AG04450 (cell line): ENCODE measurements around the gene DNAJC10. TPM values are rescaled to one million over a fixed set of nuclear protein-coding genes. Genes with fewer than 3 reads are reported as not detected.
"Not testable (repeated sequence)": the region's sequence is repeated elsewhere in the genome, so short reads cannot be mapped to it uniquely, and the experiment has no call there.

ENCODE experiments used
- CTCF ChIA-PET: fragments of 300-600, 350-600 bp; formaldehyde crosslinking; extraction: SDS; loops from one replicate; lab custom pipeline; 2022; ENCODE audit warnings: antibody characterized with exemption, inconsistent platforms; lab: Charles Lee
- POLR2A ChIA-PET: fragments of 350-600 bp; formaldehyde crosslinking; extraction: SDS; loops from one replicate; lab custom pipeline; 2021; ENCODE audit warnings: antibody characterized with exemption, inconsistent platforms; lab: Yijun Ruan, JAX
- DNase-seq: peaks from one replicate; pipeline ENCODE4 v3.0.0-alpha.2; 2011; ENCODE audit warnings: low read depth, low spot score
- H3K27ac ChIP-seq: one replicate; pipeline ENCODE4 v1.5.1; 2012; ENCODE audit warnings: low read depth, low read length, control low read depth
- H3K27me3 ChIP-seq: one replicate; pipeline ENCODE4 v1.6.0; 2012; ENCODE audit warnings: low read length; ENCODE audit not compliant: control insufficient read depth, insufficient read depth
- H3K4me3 ChIP-seq: 2 replicates; pipeline ENCODE4 v1.5.1; 2011; ENCODE audit warnings: mild to moderate bottlenecking, low read depth, low read length, control low read depth
- H3K9me3 ChIP-seq: 2 replicates; pipeline ENCODE4 v1.5.1; 2012; ENCODE audit warnings: low read length; ENCODE audit not compliant: control insufficient read depth, insufficient read depth
- CTCF ChIP-seq: IDR thresholded peaks from 2 replicates; pipeline ENCODE4 v1.5.1; 2011; ENCODE audit warnings: low read depth, low read length, control low read depth, inconsistent platforms
- polyA plus RNA-seq: library from polyadenylated mRNA; depleted of rRNA; stranded (reverse); fragments of >200 nt; gene quantifications from 2 replicates; pipeline ENCODE4 v1.2.3, GENCODE V29; 2011

The DNAJC10 gene
- polyA plus RNA-seq, 1 experiment: 121 TPM

DNA sequence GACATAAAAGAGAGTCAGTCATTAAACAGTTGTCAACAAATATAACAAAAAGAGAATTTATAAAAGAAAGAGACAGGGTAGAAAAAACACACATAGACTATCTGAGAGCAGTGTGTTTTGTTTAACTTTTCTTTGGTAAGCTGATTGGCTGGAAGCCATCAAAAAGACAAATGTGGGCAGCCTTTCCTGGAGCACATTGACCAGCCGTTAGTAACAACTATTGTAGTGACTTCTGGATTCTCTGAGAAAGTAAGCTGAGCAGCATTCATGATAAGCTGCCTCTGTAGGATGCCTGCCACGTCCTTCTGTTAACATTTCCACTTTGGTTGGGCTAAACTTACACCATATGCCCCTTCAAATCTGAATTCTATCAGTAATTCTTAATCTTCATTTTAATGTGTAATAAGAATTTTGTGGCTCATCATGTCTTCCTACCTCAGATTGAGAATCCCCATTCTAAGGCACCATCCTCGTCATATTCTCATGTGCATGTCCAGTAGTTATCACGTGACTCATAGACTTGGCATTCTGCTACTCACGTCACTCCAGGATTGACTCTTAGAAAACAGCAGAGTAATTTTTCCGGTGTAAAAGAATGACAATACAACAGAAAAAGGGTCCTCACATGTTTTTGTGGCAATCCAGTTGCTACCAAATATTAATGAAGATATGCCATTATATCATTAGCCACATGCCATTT is 43.4 kb upstream of the DNAJC10 start:
- no peak overlapping the region for H3K4me3 ChIP-seq
- no peak overlapping the region for H3K27ac ChIP-seq
- no peak for DNase-seq
- H3K9me3 ChIP-seq: no peaks in the 10 kb centered on the region
- ChIA-PET POLR2A (no interaction called here), CTCF (interaction anchor here (1.1 kb wide), 1 partner anchor 12 kb away, joined by 3 read pairs; no protein-coding TSS in a partner anchor)
- no peak for TF ChIP-seq CTCF
- peaks cover 4% of the 10 kb centered on the region for H3K27me3 ChIP-seq

GRCh38 chr2:182680837-182681236 is 35.2 kb upstream of the DNAJC10 start:
- Histone ChIP-seq H3K9me3 (no peaks in the 10 kb centered on the region), H3K27ac (no peak overlapping the region), H3K4me3 (no peak overlapping the region), H3K27me3 (peaks cover 4% of the 10 kb centered on the region)
- CTCF ChIA-PET: interaction anchor here (0.6 to 1.2 kb wide), 2 partner anchors 398 to 494 kb away, joined by 3 to 4 read pairs; partner anchors contain the start of gene DUSP19
- POLR2A ChIA-PET: no interaction called here
- DNase-seq: no peak
- TF ChIP-seq CTCF: no peak

- no peak for DNase-seq
- CTCF ChIA-PET: no interaction called here
- Histone ChIP-seq H3K27ac (no peak overlapping the region), H3K4me3 (no peak overlapping the region), H3K27me3 (no peaks in the 10 kb centered on the region), H3K9me3 (0 out of 2 replicates have a peak, but pooled peaks cover 5% of the 10 kb centered on the region)
- POLR2A ChIA-PET: no interaction called here
- TF ChIP-seq CTCF: no peak
Measured at GRCh38 chr2:182682210-182682609, 33.8 kb upstream of the DNAJC10 start.

GRCh38 chr2:182685559-182685958 is 30.5 kb upstream of the DNAJC10 start:
- Histone ChIP-seq H3K4me3 (no peak overlapping the region), H3K9me3 (0 out of 2 replicates have a peak, but pooled peaks cover 5% of the 10 kb centered on the region), H3K27ac (no peak overlapping the region), H3K27me3 (no peaks in the 10 kb centered on the region)
- DNase-seq: no peak
- TF ChIP-seq CTCF: no peak
- POLR2A ChIA-PET: no interaction called here
- CTCF ChIA-PET: interaction anchor here (1.2 kb wide), 1 partner anchor 82 kb away, joined by 3 read pairs; no protein-coding TSS in a partner anchor

GRCh38 chr2:182686763-182687162 is 29.3 kb upstream of the DNAJC10 start:
- H3K9me3 ChIP-seq, CTCF ChIA-PET, POLR2A ChIA-PET, H3K27ac ChIP-seq, H3K4me3 ChIP-seq, H3K27me3 ChIP-seq, DNase-seq: not testable (repeated sequence)
